Endothelial cell of umbilical vein (primary cell): Measurements from ENCODE around the gene ESF1. TPM values are rescaled to one million over a fixed set of nuclear protein-coding genes. Genes with fewer than 3 reads are reported as not detected.

ENCODE experiments used
- BruUV-seq: library from RNA; stranded (reverse); fragments of 400-500 nt; replicated peaks from 2 replicates; lab custom pipeline; 2021; lab: Mats Ljungman, UMichigan
- CTCF ChIA-PET: fragments of 300-600, 350-600 bp; sonication (Branson Sonifier 250); formaldehyde crosslinking; loops from one replicate; lab custom pipeline; 2021; ENCODE audit warnings: antibody characterized with exemption, inconsistent platforms; lab: Charles Lee
- POLR2A ChIA-PET: fragments of 300-600, 350-600 bp; sonication (Branson Sonifier 250); formaldehyde crosslinking; loops from one replicate; lab custom pipeline; 2021; ENCODE audit warnings: antibody characterized with exemption, inconsistent platforms; lab: Charles Lee
- DNase-seq: peaks from one replicate; pipeline ENCODE4 v3.0.0-alpha.2; 2011; ENCODE audit warnings: low read depth, low spot score
- FAIRE-seq: peaks from 2 replicates; lab custom pipeline; 2011; peaks lifted over from hg19 to GRCh38; lab: Jason Lieb, UNC
- H2AFZ ChIP-seq: 2 replicates; pipeline ENCODE4 v1.6.0; 2012; ENCODE audit warnings: low read depth, low read length, control low read depth, inconsistent platforms
- H3K27ac ChIP-seq: 2 replicates; pipeline ENCODE4 v1.5.1; 2011; ENCODE audit warnings: low read depth, mild to moderate bottlenecking, control low read depth, low read length, moderate library complexity; ENCODE audit not compliant: insufficient read depth
- H3K27me3 ChIP-seq, 2 experiments: 2 replicates each; pipeline versions ENCODE4 v1.6.0 to v1.6.1; 2011; ENCODE audit warnings: low read length in 2 of 2, mixed read lengths in 1 of 2; ENCODE audit not compliant: control insufficient read depth in 2 of 2, insufficient read depth in 2 of 2
- H3K36me3 ChIP-seq, 2 experiments: 2 replicates in 1 of 2; 3 replicates in 1 of 2; pipeline ENCODE4 v1.5.1; 2011; ENCODE audit warnings: low read length in 2 of 2, mild to moderate bottlenecking in 1 of 2, moderate library complexity in 1 of 2; ENCODE audit not compliant: control insufficient read depth in 2 of 2, insufficient read depth in 2 of 2; ENCODE audit errors: extremely low read depth in 1 of 2
- H3K4me1 ChIP-seq: 3 replicates; pipeline ENCODE4 v1.5.1; 2011; ENCODE audit warnings: mild to moderate bottlenecking, low read length; ENCODE audit not compliant: control insufficient read depth, insufficient read depth; ENCODE audit errors: extremely low read depth
- H3K4me2 ChIP-seq: 2 replicates; pipeline ENCODE4 v1.6.1; 2011; ENCODE audit warnings: low read length, control low read depth, mixed read lengths; ENCODE audit not compliant: insufficient read depth
- H3K4me3 ChIP-seq, 3 experiments: fragments of 200-600 bp in 1 of 3; sonication (generic), shearing (Covaris generic) in 1 of 3; replicated peaks in 1 of 3; 2 replicates each; pipeline ENCODE4 v1.5.1; 2011 to 2016; ENCODE audit warnings: control low read depth in 3 of 3, low read length in 3 of 3, mild to moderate bottlenecking in 2 of 3, inconsistent platforms in 1 of 3, low read depth in 1 of 3, moderate library complexity in 1 of 3; ENCODE audit not compliant: insufficient read depth in 1 of 3
- H3K79me2 ChIP-seq: 2 replicates; pipeline ENCODE4 v1.6.0; 2012; ENCODE audit warnings: low read length, inconsistent platforms; ENCODE audit not compliant: control insufficient read depth, insufficient read depth
- H3K9ac ChIP-seq: replicated peaks from 2 replicates; pipeline ENCODE3; 2011; ENCODE audit warnings: low read length, control low read depth; ENCODE audit not compliant: insufficient read depth; ENCODE audit errors: extremely low read depth
- H3K9me1 ChIP-seq: replicated peaks from 3 replicates; pipeline ENCODE4 v1.6.0; 2011; ENCODE audit warnings: mild to moderate bottlenecking, low read length; ENCODE audit not compliant: control insufficient read depth, insufficient read depth; ENCODE audit errors: extremely low read depth
- H3K9me3 ChIP-seq: replicated peaks from 2 replicates; pipeline ENCODE4 v1.5.1; 2012; ENCODE audit warnings: low read length, inconsistent platforms; ENCODE audit not compliant: control insufficient read depth, insufficient read depth
- H4K20me1 ChIP-seq: replicated peaks from 2 replicates; pipeline ENCODE3; 2011; ENCODE audit warnings: mild to moderate bottlenecking, low read length; ENCODE audit not compliant: control insufficient read depth, insufficient read depth; ENCODE audit errors: extremely low read depth
- EZH2 ChIP-seq: IDR thresholded peaks from 2 replicates; pipeline ENCODE4 v1.6.1; 2012; ENCODE audit warnings: borderline replicate concordance, low read depth, mild to moderate bottlenecking, moderate library complexity, low read length, inconsistent platforms; ENCODE audit not compliant: severe bottlenecking
- GATA2 ChIP-seq: IDR thresholded peaks from 2 replicates; pipeline ENCODE4 v1.7.0; 2011; ENCODE audit warnings: low read depth, mild to moderate bottlenecking, moderate library complexity, mixed read lengths, low read length; ENCODE audit not compliant: insufficient read length, insufficient read depth
- JUN ChIP-seq: IDR thresholded peaks from 2 replicates; pipeline ENCODE4 v1.6.1; 2011; ENCODE audit warnings: borderline replicate concordance, low read depth; ENCODE audit not compliant: insufficient read length, insufficient read depth
- MAX ChIP-seq: IDR thresholded peaks from 2 replicates; pipeline ENCODE4 v1.6.1; 2011; ENCODE audit not compliant: insufficient read depth, insufficient read length
- POLR2A ChIP-seq: IDR thresholded peaks from 2 replicates; pipeline ENCODE4 v1.6.1; 2012; ENCODE audit warnings: low read depth, mild to moderate bottlenecking, control low read depth, low read length
- dilution Hi-C: fragments of 300-500 bp; cut with MboI; formaldehyde crosslinking; loops from one replicate; pipeline ENCODE4 v1.15.0; 2019; ENCODE audit warnings: low sequenced_read_pairs; ENCODE audit not compliant: extremely low pct_ligation_motif_present
- intact Hi-C: fragments of 100-400 bp; cut with micrococcal nuclease; formaldehyde crosslinking; loops from one replicate; pipeline ENCODE4 v1.10.0; 2022
- polyA plus RNA-seq, 4 experiments: library from polyadenylated mRNA; depleted of rRNA in 3 of 4; stranded (reverse) in 3 of 4; unstranded in 1 of 4; fragments of >200 nt; gene quantifications; 2 replicates each; pipeline versions ENCODE4 v1.2.1 to v1.2.3, GENCODE V29; 2011 to 2012; ENCODE audit warnings: missing spikeins in 1 of 4
- total RNA-seq: library from RNA; stranded (reverse); gene quantifications from 2 replicates; pipeline ENCODE4 v1.2.3, GENCODE V29; 2021

Gene ESF1
- total and polyA plus RNA-seq, 2 donors (not counting 3 experiments of a cell fraction or from before 2014, with no cell fraction given): 0.72 to 15.5 TPM

- POLR2A ChIA-PET: no interaction called here
- TF ChIP-seq GATA2: no peak
- TF ChIP-seq MAX: no peak
- intact Hi-C loops: no loop called here
- FAIRE-seq (no peak), DNase-seq (no peak)
- no peaks in the 10 kb centered on the region for H4K20me1 ChIP-seq
- peaks cover 4% of the 10 kb centered on the region for H3K4me1 ChIP-seq
- CTCF ChIA-PET: interaction anchor here (1.3 kb wide), 1 partner anchor 26 kb away, joined by 3 read pairs; no protein-coding TSS in a partner anchor
- H3K27ac ChIP-seq: no peak overlapping the region
- H2AFZ ChIP-seq: no peak overlapping the region
- no TSS peak for BruUV-seq
- no peaks in the 10 kb centered on the region for H3K9me3 ChIP-seq
- no peak overlapping the region for H3K9ac ChIP-seq
- H3K9me1 ChIP-seq: no peaks in the 10 kb centered on the region
- no peak overlapping the region for H3K4me3 ChIP-seq
- dilution Hi-C loops: no loop called here
- no peaks in the 10 kb centered on the region for H3K27me3 ChIP-seq
- H3K36me3 ChIP-seq: peaks cover 0 to 4% of the 10 kb centered on the region in 2 experiments
- H3K4me2 ChIP-seq: no peak overlapping the region
- peaks cover 2% of the 10 kb centered on the region for H3K79me2 ChIP-seq
These were observed 38.9 kb downstream of the ESF1 start for GRCh38 chr20:13745784-13746183.

- no peak overlapping the region for H3K27ac ChIP-seq
- intact Hi-C loops: no loop called here
These were observed 40.4 kb downstream of the ESF1 start for GRCh38 chr20:13744352-13744751.

More at GRCh38 chr20:13744352-13744751, 40.4 kb downstream of the ESF1 start:
- BruUV-seq: no TSS peak
- dilution Hi-C loops: no loop called here
- FAIRE-seq (no peak), DNase-seq (peak; percentile 6)
- Histone ChIP-seq H3K27me3 (no peaks in the 10 kb centered on the region), H3K9ac (no peak overlapping the region), H3K36me3 (peaks cover 0 to 4% of the 10 kb centered on the region in 2 experiments), H4K20me1 (no peaks in the 10 kb centered on the region), H3K9me3 (no peaks in the 10 kb centered on the region), H3K4me1 (peaks cover 4% of the 10 kb centered on the region), H3K4me2 (no peak overlapping the region), H3K9me1 (no peaks in the 10 kb centered on the region), H2AFZ (no peak overlapping the region), H3K4me3 (no peak overlapping the region), H3K79me2 (peaks cover 2% of the 10 kb centered on the region)
- CTCF ChIA-PET: interaction anchor here (1.0 kb wide), 1 partner anchor 44 kb away, joined by 3 read pairs; no protein-coding TSS in a partner anchor
- POLR2A ChIA-PET: no interaction called here
- TF ChIP-seq JUN: no peak
- TF ChIP-seq POLR2A: no peak
- no peak for TF ChIP-seq MAX
- TF ChIP-seq GATA2: no peak
- no peak for TF ChIP-seq EZH2
